ENCODE measurements around the gene TFEB.
A peak's percentile ranks its signal among the peaks of the same experiment; 100 is the strongest.

The TFEB gene

GRCh38 chr6:41687501-41688175, 47.8 kb downstream of the TFEB start:
- DNase-seq = no peak

- DNase-seq = no peak
Measured at GRCh38 chr6:41685641-41686380, 49.6 kb downstream of the TFEB start.

- DNase-seq = no peak
Measured at GRCh38 chr6:41684311-41685180, 50.9 kb downstream of the TFEB start.

GRCh38 chr6:41683523-41684310, 51.7 kb downstream of the TFEB start:
- DNase-seq = peak; percentile 62

GRCh38 chr6:41683273-41683522, 52.2 kb downstream of the TFEB start:
- DNase-seq = no peak

- DNase-seq = no peak
Measured at GRCh38 chr6:41682497-41683272, 52.7 kb downstream of the TFEB start.

GRCh38 chr6:41682056-41682477, 53.3 kb downstream of the TFEB start:
- DNase-seq = peak; percentile 42

GRCh38 chr6:41680182-41680965, 55.0 kb downstream of the TFEB start:
- DNase-seq = no peak

GRCh38 chr6:41679696-41680095, 55.7 kb downstream of the TFEB start:
- DNase-seq = no peak

GRCh38 chr6:41678511-41679084, 56.8 kb downstream of the TFEB start:
- no peak for DNase-seq

- DNase-seq = no peak
Measured at GRCh38 chr6:41677124-41677921, 58.1 kb downstream of the TFEB start.

- no peak for DNase-seq
Measured at GRCh38 chr6:41676431-41676830, 59.0 kb downstream of the TFEB start.

- DNase-seq = no peak
Measured at GRCh38 chr6:41675992-41676391, 59.4 kb downstream of the TFEB start.

- DNase-seq = no peak
Measured at GRCh38 chr6:41675176-41675775, 60.1 kb downstream of the TFEB start.

- DNase-seq = no peak
Measured at GRCh38 chr6:41674231-41675000, 61.0 kb downstream of the TFEB start.

GRCh38 chr6:41673704-41674000, 61.8 kb downstream of the TFEB start:
- no peak for DNase-seq

GRCh38 chr6:41672816-41673703, 62.3 kb downstream of the TFEB start:
- DNase-seq = no peak

GRCh38 chr6:41672016-41672415, 63.4 kb downstream of the TFEB start:
- DNase-seq = no peak

Measured in activated T-cell treated with anti-CD3 and anti-CD28 coated beads for 4 hours (primary cell).